Measurements from ENCODE around the gene SNF8. TPM values are rescaled to one million over a fixed set of nuclear protein-coding genes. Genes with fewer than 3 reads are reported as not detected.

The SNF8 gene
- total RNA-seq, 1 experiment from 2014 or later = 136 TPM

- no peak for TF ChIP-seq ARID4B (CRISPR knock-in tag; IDR thresholded peaks at IDR 0.05; ENCODE audit: borderline replicate concordance)
- TF ChIP-seq FOXK1 (CRISPR knock-in tag; IDR thresholded peaks at IDR 0.05) = no peak
- no peak for TF ChIP-seq ZNF138 (CRISPR knock-in tag; conservative IDR thresholded peaks at IDR 0.05)
- no peak for TF ChIP-seq FOXP4 (CRISPR knock-in tag; IDR thresholded peaks at IDR 0.05)
- TF ChIP-seq ZBTB21 (CRISPR knock-in tag; IDR thresholded peaks at IDR 0.05; ENCODE audit: borderline replicate concordance) = no peak
- TF ChIP-seq MAX (CRISPR knock-in tag; IDR thresholded peaks at IDR 0.05) = no peak
- TF ChIP-seq CREM (CRISPR knock-in tag; IDR thresholded peaks at IDR 0.05) = no peak
- no peak for TF ChIP-seq RELA (CRISPR knock-in tag; IDR thresholded peaks at IDR 0.05; ENCODE audit: borderline replicate concordance)
- TF ChIP-seq ZNF121 (CRISPR knock-in tag; IDR thresholded peaks at IDR 0.05) = no peak
- no peak for TF ChIP-seq ATF6 (CRISPR knock-in tag; IDR thresholded peaks at IDR 0.05)
- no peak for TF ChIP-seq ZNF317 (CRISPR knock-in tag; IDR thresholded peaks at IDR 0.05; ENCODE audit: borderline replicate concordance, low read depth)
Measured at GRCh38 chr17:48985436-48986245, 41.0 kb upstream of the SNF8 start (continued).

GRCh38 chr17:48981927-48982539 lies 37.4 kb upstream of the SNF8 start:
- ATAC-seq = no peak
- Mint-ChIP-seq H3K4me3 (no peak overlapping the region), H3K4me1 (no peaks in the 10 kb centered on the region), H3K36me3 (no peaks in the 10 kb centered on the region), H3K27me3 (ENCODE audit: low read depth) (no peaks in the 10 kb centered on the region; the same call in 1 of the 2 replicates), H3K9me3 (peaks cover 5% of the 10 kb centered on the region), H3K27ac (no peak overlapping the region)
- TF ChIP-seq ESRRA (CRISPR knock-in tag; IDR thresholded peaks at IDR 0.05; ENCODE audit: borderline replicate concordance) = no peak
- TF ChIP-seq ZSCAN18 (CRISPR knock-in tag; IDR thresholded peaks at IDR 0.05) = no peak
- TF ChIP-seq CTCF (IDR thresholded peaks at IDR 0.05) = no peak
- no peak for TF ChIP-seq CREB1 (CRISPR knock-in tag; IDR thresholded peaks at IDR 0.05)
- no peak for TF ChIP-seq ZNF396 (CRISPR knock-in tag; IDR thresholded peaks at IDR 0.05; ENCODE audit: borderline replicate concordance)
- no peak for TF ChIP-seq CREM (CRISPR knock-in tag; IDR thresholded peaks at IDR 0.05)
- TF ChIP-seq JUN (CRISPR knock-in tag; IDR thresholded peaks at IDR 0.05) = no peak
- no peak for TF ChIP-seq SOX15 (CRISPR knock-in tag; IDR thresholded peaks at IDR 0.05)
- TF ChIP-seq EMX1 (CRISPR knock-in tag; IDR thresholded peaks at IDR 0.05) = no peak
- no peak for TF ChIP-seq STAT6 (CRISPR knock-in tag; conservative IDR thresholded peaks at IDR 0.05; ENCODE audit: low read depth)
- TF ChIP-seq ZNF138 (CRISPR knock-in tag; conservative IDR thresholded peaks at IDR 0.05) = no peak
- ChIA-PET POLR2A (interaction anchor here (0.7 kb wide), 1 partner anchor 73 kb away, joined by 5 read pairs; no protein-coding TSS in a partner anchor), CTCF (interaction anchor here (0.7 kb wide), 1 partner anchor 34 kb away, joined by 4 read pairs; no protein-coding TSS in a partner anchor)
- DNase-seq (ENCODE audit: low spot score) = no peak
